ENCODE results near the gene RPS2.

Gene RPS2

GRCh38 chr16:1917665-1918350 lies 46.8 kb downstream of the RPS2 start:
- DNase-seq: no peak

DNA sequence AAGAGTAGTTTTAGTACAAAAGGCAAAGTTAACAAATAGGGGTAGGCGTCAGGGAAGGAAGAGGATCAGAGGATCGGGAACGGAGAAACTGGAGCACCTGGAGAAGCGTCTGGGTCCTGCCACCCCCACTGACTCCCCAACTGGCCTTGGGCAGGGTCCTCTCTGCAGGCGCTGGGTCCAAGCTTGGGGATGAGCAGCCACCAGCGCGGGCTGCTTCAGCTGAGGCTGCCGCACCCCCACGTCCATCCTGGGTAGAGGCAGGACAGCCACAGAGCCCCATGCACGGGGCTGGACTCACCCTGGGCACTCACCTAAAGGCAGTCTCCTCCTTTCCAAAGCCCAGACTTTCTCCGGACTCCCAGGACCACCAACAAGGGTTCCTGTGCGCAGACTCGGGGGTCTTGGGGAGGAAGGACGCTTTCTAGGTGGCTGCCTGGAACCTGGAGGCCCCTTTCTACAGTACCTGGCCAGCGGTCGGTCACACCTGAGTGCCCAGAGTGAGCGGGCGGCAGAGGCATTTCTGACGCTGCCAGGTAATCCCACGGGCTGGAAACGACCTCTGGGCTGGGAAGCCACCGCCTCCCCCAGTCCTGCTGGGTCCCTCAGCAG lies 47.5 kb downstream of the RPS2 start:
- no peak for DNase-seq

DNA sequence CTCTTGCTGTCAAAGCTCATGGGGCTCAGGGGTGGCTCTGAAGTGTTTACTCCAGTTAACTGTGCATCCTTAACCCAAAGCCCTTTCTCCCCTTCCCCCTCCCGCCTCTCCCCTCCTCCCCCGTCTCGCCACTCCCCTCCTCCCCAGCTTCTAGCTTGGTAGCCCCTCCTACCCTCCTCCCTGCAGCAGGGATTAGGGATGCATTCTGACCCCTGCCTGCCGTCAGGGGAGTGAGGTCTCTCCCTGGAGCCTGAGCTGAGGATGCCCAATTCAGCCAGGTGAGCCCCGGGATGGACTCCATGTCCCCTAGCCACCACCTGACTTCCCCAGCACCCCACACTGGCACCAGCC lies 48.0 kb downstream of the RPS2 start:
- DNase-seq: no peak

GRCh38 chr16:1915732-1916639 lies 48.6 kb downstream of the RPS2 start:
- no peak for DNase-seq

- DNase-seq: no peak
Observed at GRCh38 chr16:1914988-1915387, 49.6 kb downstream of the RPS2 start.

DNA sequence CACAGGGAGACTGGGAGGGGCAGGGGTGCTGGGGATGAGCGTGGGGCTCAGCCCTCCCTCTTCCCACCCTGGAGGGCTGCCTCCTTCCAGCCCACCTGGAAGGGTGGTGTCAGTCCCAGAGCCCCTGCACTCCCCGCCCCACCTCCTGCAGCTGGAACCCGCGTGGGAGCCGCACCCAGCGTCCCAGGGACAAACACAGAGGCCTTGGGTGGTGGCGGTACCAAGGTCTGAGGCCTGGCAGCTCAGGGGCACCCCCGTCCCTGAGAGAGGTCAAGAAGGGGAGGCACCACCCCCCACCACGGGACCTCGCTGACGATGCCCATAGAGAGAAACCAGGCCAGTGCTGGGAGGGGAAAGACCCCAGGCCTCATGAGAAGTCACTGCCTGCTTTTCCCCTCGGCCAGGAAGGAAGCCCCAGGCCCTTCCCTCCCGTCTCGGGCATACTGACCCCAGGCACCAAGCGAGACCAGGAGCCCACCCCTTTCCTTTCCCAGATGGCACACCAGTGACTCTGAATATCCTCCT lies 50.5 kb downstream of the RPS2 start:
- no peak for DNase-seq

DNA sequence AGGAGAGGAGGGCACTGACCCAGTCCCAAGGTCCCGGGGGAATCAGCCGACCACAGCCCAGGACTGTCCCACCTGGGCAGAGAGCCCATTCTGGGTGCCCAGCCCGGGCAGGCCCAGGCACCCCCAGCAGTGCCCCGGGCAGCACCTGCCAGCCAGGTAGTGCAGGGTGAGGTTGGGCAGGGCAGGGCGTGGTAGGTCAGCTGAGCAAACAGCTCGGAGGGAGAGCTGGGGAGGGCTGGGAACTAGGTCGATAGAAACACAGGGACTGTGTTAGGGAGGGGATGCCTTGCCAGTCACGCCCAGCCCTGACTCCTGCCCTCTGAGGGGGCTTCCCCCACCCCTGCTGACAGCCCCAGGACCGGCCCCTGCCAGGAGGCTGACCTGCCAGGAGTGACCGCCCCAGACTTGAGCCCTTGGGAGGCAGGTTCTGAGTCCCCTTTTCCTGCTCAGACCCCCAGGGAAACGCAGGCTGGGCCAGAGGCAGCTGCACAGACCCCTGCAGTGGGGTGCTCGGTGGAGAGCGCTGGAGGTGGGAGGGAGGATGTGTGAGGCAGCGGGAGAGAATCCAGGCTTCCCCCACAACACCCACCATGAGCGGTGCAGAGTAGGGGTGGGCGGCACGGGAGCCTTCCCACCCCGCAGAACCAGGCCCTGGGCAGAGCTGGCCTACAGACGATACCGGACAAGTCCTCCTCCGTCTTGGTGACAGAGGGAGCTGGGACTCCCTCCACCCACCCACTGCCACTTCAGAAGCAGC lies 51.1 kb downstream of the RPS2 start:
- no peak for DNase-seq

GRCh38 chr16:1912215-1912543 lies 52.4 kb downstream of the RPS2 start:
- no peak for DNase-seq

Measured in activated CD8-positive, alpha-beta memory T cell treated with anti-CD3 and anti-CD28 coated beads for 24 hours (primary cell).